Glutamatergic neuron (in vitro differentiated cells): ENCODE results near the gene PALLD. TPM values are rescaled to one million over a fixed set of nuclear protein-coding genes. Genes with fewer than 3 reads are reported as not detected.

Experiments
- DNase-seq: peaks from one replicate; pipeline ENCODE4 v3.0.0; 2022
- H3K27ac Mint-ChIP-seq: one replicate; pipeline ENCODE4 v1.8.0; 2020; ENCODE audit warnings: mild to moderate bottlenecking, mixed read lengths, inconsistent platforms; ENCODE audit not compliant: unreplicated experiment
- H3K27me3 Mint-ChIP-seq: one replicate; pipeline ENCODE4 v1.8.0; 2020; ENCODE audit warnings: mild to moderate bottlenecking, moderate library complexity, mixed read lengths, inconsistent platforms; ENCODE audit not compliant: unreplicated experiment
- H3K36me3 Mint-ChIP-seq: one replicate; pipeline ENCODE4 v1.8.0; 2020; ENCODE audit warnings: mild to moderate bottlenecking, mixed read lengths, inconsistent platforms; ENCODE audit not compliant: unreplicated experiment
- H3K4me1 Mint-ChIP-seq: one replicate; pipeline ENCODE4 v1.8.0; 2020; ENCODE audit warnings: mild to moderate bottlenecking, low read depth, mixed read lengths, inconsistent platforms; ENCODE audit not compliant: unreplicated experiment
- H3K4me3 Mint-ChIP-seq: one replicate; pipeline ENCODE4 v1.8.0; 2020; ENCODE audit warnings: mild to moderate bottlenecking, mixed read lengths, inconsistent platforms; ENCODE audit not compliant: unreplicated experiment
- H3K9me3 Mint-ChIP-seq: one replicate; pipeline ENCODE4 v1.8.0; 2020; ENCODE audit warnings: mild to moderate bottlenecking, moderate library complexity, mixed read lengths, inconsistent platforms; ENCODE audit not compliant: unreplicated experiment
- total RNA-seq: library from RNA; stranded (reverse); fragmentation: NEBNext Ultra II Directional; extraction: Animal tissue kit (Norgen Biotek cat#: 25700); gene quantifications from one replicate; pipeline ENCODE4 v1.2.1, GENCODE V29; 2021; ENCODE audit not compliant: unreplicated experiment
- TF ChIP-seq, protein P1 (sequence below): fragments of 200-600 bp; sonication (generic); IDR thresholded peaks from one replicate; pipeline ENCODE4 v1.5.0; 2021; ENCODE audit not compliant: partially characterized antibody, unreplicated experiment

Gene PALLD
- total RNA-seq, 1 donor from 2014 or later, result 37.5 TPM

DNA sequence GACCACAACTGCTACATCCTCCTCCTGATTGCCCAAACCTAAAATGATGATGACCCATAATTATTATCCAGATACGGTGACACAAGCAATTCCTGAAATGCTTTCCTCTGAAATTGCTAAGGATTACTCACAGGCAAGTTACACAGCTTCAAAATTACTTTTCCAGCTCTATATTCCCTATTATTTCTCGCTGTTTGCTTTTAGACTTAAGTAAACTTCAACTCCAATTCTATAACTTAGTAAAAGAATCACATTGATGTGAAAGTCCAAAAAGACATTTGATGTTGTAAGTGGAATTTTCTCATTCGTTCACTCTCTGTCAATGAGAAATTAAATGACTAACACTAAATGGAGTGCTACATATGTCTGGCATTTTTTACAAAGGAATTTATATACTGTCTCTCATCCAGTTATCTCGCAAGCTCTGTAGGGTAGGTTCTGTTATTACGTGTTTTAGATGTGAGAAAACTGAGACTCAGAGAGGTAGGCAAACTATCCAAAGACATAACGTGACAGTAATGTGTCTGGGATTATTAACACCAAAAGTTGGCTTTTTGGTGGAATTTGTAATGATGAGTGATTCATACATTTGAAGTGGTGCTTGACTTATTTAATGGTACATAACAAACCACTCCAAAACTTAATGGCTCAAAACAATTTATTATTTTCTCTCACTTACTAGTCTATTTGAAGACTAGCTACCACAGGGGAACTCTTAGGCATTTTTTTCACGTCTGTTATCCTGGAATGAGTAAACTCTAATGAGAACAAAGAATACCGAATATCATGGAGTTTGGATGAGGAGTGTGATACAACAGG is 31.5 kb downstream of the PALLD start:
- TF ChIP-seq, protein P1, sequence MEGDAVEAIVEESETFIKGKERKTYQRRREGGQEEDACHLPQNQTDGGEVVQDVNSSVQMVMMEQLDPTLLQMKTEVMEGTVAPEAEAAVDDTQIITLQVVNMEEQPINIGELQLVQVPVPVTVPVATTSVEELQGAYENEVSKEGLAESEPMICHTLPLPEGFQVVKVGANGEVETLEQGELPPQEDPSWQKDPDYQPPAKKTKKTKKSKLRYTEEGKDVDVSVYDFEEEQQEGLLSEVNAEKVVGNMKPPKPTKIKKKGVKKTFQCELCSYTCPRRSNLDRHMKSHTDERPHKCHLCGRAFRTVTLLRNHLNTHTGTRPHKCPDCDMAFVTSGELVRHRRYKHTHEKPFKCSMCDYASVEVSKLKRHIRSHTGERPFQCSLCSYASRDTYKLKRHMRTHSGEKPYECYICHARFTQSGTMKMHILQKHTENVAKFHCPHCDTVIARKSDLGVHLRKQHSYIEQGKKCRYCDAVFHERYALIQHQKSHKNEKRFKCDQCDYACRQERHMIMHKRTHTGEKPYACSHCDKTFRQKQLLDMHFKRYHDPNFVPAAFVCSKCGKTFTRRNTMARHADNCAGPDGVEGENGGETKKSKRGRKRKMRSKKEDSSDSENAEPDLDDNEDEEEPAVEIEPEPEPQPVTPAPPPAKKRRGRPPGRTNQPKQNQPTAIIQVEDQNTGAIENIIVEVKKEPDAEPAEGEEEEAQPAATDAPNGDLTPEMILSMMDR, result no peak
- H3K27ac Mint-ChIP-seq, result no peak overlapping the region

DNA sequence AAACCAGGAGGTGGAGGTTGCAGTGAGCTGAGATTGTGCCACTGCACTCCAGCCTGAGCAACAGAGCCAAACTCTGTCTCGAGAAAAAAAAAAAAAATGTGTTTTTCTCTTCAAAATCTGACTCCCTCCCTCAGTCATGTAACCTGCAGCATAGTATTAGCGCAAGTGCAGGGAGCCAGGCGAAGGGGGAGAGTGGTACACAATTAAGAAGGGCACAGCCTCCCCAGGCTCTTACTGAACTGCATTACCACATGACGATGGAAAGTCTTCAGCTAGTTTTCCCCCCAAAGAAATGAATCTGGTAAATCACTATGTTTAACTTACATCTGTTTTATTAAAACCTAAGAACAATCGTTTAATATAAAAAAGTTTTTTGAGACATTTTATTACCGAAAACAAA is 32.4 kb downstream of the PALLD start:
- no peaks in the 10 kb centered on the region for H3K4me1 Mint-ChIP-seq
- no peak overlapping the region for H3K27ac Mint-ChIP-seq
- no peak for DNase-seq
- peaks cover 1% of the 10 kb centered on the region for H3K9me3 Mint-ChIP-seq
- H3K27me3 Mint-ChIP-seq, result no peaks in the 10 kb centered on the region
- H3K36me3 Mint-ChIP-seq, result no peaks in the 10 kb centered on the region
- no peak overlapping the region for H3K4me3 Mint-ChIP-seq
- TF ChIP-seq, protein P1, result no peak

More for the DNA sequence above, 31.5 kb downstream of the PALLD start:
- Mint-ChIP-seq H3K27me3 (no peaks in the 10 kb centered on the region), H3K36me3 (no peaks in the 10 kb centered on the region), H3K4me3 (no peak overlapping the region), H3K4me1 (no peaks in the 10 kb centered on the region), H3K9me3 (peaks cover 1% of the 10 kb centered on the region)
- DNase-seq, result no peak

DNA sequence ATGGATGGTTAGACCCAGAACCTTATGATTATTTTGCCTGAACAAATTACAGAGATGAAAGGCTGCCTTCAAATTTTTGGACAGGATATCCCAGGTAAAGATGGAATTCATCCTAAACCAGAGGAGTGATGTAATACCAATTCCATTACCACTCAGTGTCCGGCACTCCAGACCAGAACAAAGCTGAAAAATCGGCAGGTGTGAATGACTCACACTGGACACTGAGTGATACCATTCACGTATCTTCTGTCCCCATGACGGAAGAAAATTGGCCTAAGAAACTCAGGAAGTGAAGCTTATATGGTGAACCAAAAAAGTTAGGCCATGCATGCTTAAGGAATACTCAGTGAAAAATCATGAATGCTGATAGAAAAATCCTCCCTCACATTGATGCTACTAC is 34.5 kb downstream of the PALLD start:
- no peaks in the 10 kb centered on the region for H3K4me1 Mint-ChIP-seq
- no peak overlapping the region for H3K27ac Mint-ChIP-seq
- no peak overlapping the region for H3K4me3 Mint-ChIP-seq
- TF ChIP-seq, protein P1, result no peak
- H3K27me3 Mint-ChIP-seq, result no peaks in the 10 kb centered on the region
- H3K9me3 Mint-ChIP-seq, result peaks cover 1% of the 10 kb centered on the region
- no peak for DNase-seq
- no peaks in the 10 kb centered on the region for H3K36me3 Mint-ChIP-seq

DNA sequence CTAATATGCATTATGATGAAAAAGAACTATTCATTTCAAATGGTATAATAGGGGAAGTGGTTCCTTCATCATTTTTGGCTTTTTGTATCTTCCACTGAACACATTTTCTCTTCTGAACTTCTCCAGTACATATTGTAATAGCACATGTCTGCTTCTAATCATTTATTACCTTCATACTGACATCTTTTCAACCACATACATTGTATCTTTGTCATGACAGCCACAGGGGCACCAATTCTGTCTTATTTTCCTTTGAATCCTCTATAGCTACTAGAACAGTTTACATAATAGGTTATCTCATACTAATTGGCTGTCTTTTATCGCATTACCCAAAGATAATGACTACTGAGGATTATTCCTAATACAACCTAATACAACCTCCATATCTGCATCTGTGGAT is 37.7 kb downstream of the PALLD start:
- Mint-ChIP-seq H3K27ac (no peak overlapping the region), H3K36me3 (no peaks in the 10 kb centered on the region), H3K4me1 (no peaks in the 10 kb centered on the region), H3K9me3 (no peaks in the 10 kb centered on the region), H3K4me3 (no peak overlapping the region), H3K27me3 (no peaks in the 10 kb centered on the region)
- DNase-seq, result no peak
- TF ChIP-seq, protein P1, result no peak

DNA sequence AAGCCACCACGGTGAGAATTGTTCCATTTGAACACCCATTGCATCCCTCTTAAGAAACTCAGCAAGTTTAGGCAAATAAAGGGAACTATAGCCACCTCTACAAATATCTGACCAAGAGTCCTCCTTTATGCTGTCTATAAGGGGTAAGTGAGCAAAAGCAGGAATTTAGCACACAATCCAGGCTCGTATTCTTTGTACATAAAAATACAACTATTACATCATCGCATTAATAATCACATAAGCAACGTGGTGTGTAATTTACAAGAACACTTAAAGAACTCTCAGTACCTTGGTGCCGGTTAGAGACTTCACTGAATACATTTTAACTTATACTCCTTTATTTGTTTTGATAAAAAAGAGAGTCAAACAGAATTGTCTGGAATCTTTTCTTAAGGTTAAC is 38.8 kb downstream of the PALLD start:
- no peak overlapping the region for H3K27ac Mint-ChIP-seq
- DNase-seq, result no peak
- TF ChIP-seq, protein P1, result no peak
- no peaks in the 10 kb centered on the region for H3K27me3 Mint-ChIP-seq
- no peaks in the 10 kb centered on the region for H3K36me3 Mint-ChIP-seq
- H3K9me3 Mint-ChIP-seq, result no peaks in the 10 kb centered on the region
- no peaks in the 10 kb centered on the region for H3K4me1 Mint-ChIP-seq
- H3K4me3 Mint-ChIP-seq, result no peak overlapping the region
